Daoy (cell line): ENCODE results near the gene HS3ST4. TPM values are rescaled to one million over a fixed set of nuclear protein-coding genes. Genes with fewer than 3 reads are reported as not detected.
"Not testable (repeated sequence)": the region's sequence is repeated elsewhere in the genome, so short reads cannot be mapped to it uniquely, and the experiment has no call there.

Experiments used
- DNase-seq: peaks from one replicate; pipeline ENCODE4 v3.0.0-alpha.2; 2015; ENCODE audit warnings: low read depth
- total RNA-seq: library from RNA; depleted of rRNA; stranded (reverse); fragments of >200 nt; shearing (Covaris generic); gene quantifications from 2 replicates; pipeline ENCODE4 v1.2.3, GENCODE V29; 2014

Gene HS3ST4
- total RNA-seq, 1 experiment from 2014 or later, result not detected

DNA sequence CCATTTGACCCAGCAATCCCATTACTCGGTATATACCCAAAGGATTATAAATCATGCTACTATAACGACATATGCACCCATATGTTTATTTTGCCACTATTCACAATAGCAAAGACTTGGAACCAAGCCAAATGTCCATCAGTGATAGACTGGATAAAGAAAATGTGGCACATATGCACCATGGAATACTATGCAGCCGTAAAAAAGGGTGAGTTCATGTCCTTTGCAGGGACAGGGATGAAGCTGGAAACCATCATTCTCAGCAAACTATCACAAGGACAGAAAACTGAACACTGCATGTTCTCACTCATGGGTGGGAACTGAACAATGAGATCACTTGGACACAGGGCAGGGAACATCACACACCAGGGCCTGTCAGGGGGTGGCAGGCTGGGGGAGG, 406.4 kb downstream of the HS3ST4 start:
- DNase-seq, result not testable (repeated sequence)

GRCh38 chr16:26102369-26102768, 410.6 kb downstream of the HS3ST4 start:
- DNase-seq, result no peak

DNA sequence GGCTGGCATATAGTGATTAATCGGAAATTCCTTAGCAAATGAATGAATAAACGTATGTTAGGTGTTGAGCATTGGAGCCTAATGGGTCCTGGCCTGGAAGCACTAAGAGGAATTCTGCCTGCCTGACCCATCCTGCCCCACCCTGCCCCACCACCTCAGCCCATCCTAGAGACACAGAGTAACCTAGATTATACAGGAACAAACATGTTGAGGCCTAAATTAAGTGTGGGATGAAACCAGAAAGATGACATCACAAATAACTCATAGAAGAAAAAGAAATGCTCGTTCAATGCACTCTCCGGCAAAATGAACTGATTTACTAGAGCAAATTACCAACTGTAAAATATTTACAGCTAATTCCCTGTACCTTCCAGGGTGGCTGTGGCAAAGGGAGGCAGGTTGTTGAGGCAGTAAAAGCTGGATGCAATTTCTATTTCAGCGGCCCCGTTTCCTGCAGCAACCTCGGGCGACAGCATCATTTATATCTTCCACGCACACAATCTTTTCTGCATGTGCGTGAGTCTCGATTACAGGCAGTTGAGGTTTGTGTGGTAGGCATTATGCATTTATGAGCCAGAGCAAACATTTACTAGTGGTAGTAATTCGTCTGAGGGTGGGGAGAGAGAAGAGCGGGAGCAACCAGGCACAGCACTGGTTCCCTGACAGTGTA, 417.2 kb downstream of the HS3ST4 start:
- no peak for DNase-seq

DNA sequence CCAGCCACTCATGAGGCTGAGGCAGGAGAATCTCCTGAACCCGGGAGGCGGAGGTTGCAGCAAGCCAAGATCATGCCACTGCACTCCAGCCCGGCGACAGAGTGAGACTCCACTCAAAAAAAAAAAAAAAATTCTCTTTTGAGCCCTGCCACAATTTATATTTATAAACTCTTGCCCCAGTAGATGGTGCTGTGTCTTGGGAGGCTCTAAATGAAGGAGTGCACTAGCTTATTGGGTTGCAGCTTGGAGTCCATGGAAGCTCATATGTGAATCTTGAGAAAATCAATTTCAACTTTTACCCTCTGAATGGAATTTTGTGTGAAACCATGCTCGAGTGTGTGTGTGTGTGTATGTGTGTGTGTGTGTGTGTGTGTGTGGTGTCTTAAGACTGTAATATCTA, 420.1 kb downstream of the HS3ST4 start:
- no peak for DNase-seq

DNA sequence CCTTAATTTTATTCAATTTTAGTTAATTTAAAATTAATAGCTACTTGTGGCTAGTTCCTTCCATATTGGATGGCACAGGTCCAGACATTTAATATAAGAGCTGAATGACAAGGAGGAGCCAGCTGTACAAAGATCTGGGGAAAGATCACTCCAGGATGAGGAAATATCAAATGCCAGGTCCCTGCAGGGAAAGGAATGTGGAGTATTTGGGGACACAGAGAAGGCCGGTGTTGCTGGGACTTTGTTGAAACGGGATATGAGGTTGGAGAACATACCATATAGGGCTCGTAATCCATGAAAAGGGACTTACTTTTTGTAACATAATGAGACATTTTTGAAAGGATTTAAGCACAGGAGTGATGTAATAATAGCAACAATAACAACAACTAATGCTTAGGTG, 426.8 kb downstream of the HS3ST4 start:
- DNase-seq, result no peak

- DNase-seq, result no peak
These were observed 429.0 kb downstream of the HS3ST4 start for GRCh38 chr16:26120729-26121128.

- no peak for DNase-seq
These were observed 436.5 kb downstream of the HS3ST4 start for GRCh38 chr16:26128296-26128695.

DNA sequence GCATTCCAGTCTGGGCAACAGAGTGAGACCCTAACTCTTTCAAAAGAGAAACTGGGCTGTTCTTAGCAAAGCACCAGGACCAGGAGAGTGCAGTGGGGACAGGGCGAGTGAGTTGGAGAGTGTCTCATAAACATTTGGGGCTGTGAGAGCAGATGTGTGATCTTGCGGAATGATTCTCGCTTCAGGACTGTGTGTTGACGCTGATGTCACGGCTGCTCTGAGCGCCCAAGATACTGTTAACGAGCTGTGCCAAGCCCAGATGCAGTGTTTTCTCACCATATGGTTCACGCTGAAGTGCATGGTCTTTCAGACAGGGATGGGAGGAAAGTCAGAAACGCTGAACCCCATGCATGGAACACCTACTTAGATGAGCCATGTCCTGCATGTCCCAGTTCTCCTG, 438.2 kb downstream of the HS3ST4 start:
- DNase-seq, result no peak

GRCh38 chr16:26133416-26134093, 441.8 kb downstream of the HS3ST4 start:
- DNase-seq, result no peak

GRCh38 chr16:26134588-26134987, 442.8 kb downstream of the HS3ST4 start:
- DNase-seq, result no peak

DNA sequence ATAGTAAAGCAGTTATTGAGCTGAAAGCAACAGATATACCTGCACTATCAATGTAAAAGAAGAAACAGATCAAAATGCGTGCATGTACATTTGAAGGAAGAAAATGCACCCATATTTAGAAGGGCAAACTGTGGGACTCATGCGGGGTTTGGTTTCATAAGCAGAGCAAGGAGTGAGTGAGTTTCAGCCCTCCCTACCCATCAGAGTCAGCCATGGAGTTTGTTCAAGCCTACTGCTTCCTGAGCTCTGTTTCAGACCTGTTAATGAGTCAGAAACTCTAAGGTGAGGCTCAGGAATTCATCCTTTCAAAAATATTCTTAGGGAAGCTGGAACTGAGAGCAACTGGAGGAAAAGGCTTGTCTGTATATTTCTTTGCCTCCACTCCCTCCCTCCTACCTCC, 446.2 kb downstream of the HS3ST4 start:
- no peak for DNase-seq

DNA sequence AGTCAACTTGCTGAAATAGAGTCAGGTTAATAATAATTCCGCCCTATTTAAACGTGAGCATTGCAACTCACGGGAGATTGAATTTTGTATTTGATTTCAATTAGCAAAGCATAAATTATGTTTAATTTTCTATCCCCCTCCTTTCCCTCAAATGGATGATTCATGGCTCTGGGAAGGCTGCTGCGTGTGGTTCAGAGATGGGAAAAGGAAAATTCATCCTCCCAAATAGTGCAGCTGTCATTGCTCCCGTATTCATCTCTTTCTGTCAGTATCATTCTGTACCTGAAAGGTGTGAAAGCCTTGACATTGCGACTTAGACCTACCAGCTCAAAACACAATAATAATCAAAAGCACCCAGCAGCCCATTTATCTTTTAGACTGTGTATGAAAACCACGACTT, 447.3 kb downstream of the HS3ST4 start:
- no peak for DNase-seq

DNA sequence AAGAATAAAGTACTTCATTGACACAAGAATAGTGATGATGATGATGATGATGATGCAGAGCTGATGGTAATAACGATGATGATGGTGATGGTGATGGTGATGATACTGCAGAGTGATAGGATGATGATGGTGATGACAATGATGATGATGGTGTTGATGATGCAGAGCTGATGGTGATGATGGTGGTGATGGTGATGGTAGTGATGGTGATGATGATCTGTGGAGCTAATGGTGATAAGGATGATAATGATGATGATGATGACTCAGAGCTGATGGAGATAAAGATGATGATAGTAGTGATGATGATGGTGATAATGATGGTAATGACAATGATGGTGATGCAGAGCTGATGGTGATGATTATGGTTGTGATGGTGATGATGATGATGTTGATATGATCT, 448.1 kb downstream of the HS3ST4 start:
- DNase-seq, result no peak

DNA sequence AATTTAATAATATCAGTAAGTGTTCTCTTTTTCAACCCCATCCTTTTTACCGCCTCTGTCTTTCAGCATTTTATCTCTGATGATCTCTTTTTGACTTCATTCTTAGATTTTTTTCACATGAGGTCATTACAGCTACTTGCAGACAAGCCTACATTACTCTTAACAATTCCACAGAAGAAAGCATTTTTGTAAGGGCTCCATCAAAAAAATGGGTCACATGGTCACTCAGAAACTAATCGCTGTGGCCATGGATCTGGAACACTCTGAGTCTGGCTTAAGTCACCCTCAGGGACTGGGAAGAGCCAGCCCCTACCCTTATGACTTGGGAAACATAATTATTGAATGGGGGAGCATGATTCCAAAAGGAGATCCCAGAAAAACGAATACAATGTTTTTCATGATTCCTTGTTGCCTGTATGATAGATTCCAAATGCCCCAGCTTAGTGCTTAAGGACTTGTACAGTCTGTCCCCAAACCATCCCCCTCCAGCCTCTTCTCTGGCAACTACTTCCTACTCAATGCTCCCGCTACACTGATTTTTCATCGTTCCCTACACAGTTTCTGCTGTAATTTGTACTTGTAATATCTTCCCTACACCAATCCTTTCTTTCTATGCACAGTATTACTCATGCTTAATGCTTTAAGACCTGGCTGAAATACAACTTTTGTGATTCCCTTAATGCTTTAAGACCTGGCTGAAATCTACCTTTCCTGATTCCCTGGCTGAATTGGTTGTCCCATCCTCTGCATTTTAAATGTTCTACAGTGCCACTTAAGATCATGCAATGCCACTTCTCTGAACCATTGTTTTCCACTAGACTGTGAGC, 457.8 kb downstream of the HS3ST4 start:
- no peak for DNase-seq

GRCh38 chr16:26155221-26155620, 463.5 kb downstream of the HS3ST4 start:
- no peak for DNase-seq

- no peak for DNase-seq
These were observed 465.6 kb downstream of the HS3ST4 start for GRCh38 chr16:26157319-26157718.

DNA sequence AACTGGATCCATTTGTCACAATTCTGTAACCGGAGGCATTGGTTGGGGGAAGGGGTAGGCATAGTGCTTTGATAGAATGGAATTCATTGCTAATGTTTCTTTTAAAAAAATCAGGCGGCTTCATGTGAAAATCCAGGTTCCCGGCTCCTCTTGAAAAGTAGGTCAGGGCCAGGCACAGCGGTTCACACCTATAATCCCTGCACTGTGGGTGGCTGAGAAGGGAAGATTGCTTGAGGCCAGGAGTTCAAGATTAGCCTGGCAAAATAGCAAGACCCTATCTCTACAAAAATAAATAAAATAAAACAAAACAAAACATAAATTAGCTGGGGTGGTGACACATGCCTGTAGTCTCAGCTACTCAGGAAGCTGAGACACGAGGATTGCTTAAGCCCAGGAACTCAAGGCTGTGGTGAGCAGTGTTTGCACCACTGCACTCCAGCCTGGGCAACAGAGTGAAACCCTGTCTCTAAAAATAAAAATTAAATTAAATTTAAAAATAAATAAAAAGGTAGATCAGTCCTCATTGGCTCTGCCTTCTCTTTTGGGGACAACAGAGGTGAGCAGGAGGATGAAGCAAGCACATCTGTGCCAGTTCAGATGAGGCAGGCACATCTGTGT, 466.5 kb downstream of the HS3ST4 start:
- DNase-seq, result no peak

DNA sequence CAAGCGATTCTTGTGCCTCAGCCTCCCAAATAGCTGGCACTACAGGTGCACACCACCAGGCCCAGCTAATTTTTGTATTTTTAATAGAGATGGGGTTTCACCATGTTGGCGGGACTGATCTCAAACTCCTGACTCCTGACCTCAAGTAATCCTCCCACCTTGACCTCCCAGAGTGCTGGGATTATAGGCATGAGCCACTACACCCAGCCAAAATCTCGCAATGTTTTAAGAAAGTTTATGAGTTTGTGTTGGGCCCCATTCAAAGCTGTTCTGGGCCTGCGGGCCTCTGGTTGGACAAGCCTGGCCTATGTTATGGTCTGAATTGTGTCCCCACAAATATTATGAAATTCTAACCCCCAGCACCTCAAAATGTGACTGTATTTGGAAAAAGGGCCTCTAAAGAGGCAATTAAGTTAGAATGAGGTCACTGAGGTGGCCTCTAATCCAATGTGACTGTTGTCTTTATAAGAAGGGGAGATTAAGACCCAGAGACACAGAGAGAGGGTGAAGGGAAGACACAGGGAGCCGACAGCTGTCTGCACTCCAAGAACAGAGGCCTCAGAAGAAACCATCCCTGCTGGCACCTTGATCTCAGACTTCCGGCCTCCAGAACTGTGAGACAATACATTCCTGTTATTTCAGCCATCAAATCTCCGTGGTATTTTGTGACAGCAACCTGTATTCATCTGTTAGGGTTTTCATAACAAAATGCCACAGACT, 469.9 kb downstream of the HS3ST4 start:
- DNase-seq, result no peak

DNA sequence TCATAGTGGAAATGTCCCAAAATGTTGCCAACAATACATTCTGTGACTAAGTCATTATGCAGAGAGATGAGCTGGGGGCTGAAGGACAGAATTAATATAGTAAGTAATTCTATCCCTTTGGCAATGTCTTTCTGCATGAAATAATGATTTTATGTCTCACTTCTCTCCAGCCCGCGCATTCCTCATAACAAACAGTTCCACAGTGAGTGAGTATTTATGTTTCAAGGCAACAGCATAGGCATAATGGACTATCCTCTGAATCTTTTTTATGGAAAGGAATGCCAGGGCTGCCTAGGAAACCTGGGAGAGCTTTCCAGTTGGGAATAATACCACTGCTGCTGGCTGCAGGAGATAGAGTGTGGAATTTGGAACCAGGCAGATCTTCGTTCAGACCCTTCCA, 477.7 kb downstream of the HS3ST4 start:
- no peak for DNase-seq

DNA sequence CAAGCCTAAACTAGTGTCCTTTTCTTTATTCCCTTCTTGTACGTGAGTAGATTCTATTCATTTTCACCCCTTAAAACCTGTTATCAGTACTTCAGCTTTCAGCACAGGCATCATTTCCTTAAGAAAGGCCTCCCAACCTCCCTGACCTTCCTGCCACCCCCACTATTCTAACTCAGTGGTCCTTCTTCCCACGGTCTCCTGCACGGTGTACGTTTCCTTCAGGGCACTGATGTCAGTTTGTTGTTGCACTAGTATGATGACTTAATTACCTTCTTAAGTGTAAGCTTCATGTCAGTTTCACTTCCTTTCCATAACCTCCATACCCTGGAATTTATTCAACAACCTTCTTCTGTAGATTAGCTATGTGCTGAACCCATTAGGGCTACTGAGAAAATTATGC, 484.2 kb downstream of the HS3ST4 start:
- DNase-seq, result no peak

DNA sequence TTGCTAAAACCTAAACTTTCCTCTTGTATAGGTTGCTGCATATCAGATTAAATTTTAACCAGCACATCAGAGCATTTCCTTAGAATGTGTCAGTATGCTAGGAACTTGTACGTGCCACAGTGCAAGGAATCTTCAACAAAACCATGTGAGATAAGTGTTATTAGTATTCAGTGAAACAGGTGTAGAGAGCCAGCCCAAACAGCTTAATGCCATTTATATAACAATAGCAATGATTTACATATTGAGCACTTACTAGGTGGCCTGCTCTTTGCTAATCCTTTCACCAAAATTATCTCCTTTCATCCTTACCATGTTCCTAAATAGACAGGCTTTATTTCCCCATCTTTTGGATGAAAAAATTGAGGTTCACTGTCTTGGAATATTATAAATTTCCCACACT, 485.7 kb downstream of the HS3ST4 start:
- no peak for DNase-seq

DNA sequence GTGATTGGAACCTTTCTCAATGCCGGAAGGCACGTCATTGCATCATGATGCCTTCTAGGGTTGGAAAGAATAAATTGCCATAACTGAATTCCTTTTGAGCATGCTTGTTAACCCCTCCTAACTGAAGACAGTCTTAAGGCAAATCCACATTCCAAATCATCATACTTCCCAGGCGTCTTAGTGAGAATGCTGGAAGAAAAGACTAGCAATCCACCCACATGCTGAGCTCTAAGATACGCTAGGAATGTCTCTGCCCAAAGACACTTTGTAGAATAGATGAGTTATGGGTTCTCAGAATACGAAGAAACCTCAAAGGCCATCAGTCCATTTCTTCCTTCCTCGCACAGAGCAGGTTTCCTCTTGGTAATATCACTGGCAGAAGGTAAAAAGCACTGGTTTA, 486.5 kb downstream of the HS3ST4 start:
- DNase-seq, result no peak
